Gastroesophageal sphincter (tissue), 4 donors: Measurements from ENCODE around the gene ORC6. TPM values are rescaled to one million over a fixed set of nuclear protein-coding genes. Genes with fewer than 3 reads are reported as not detected.

ENCODE experiments used
- ATAC-seq: fragments of 150-250 bp; one replicate; pipeline ENCODE4 v1.9.1; 2016; ENCODE audit warnings: mild to moderate bottlenecking, moderate library complexity
- H3K27ac ChIP-seq, 4 donors: fragments of 200-600 bp; sonication (generic) in 3 of 4; 1 replicate in 3 of 4; 2 replicates in 1 of 4; pipeline ENCODE4 v1.5.1; 2016 to 2019
- H3K27me3 ChIP-seq: fragments of 200-600 bp; sonication (generic); one replicate; pipeline ENCODE4 v1.5.1; 2019
- H3K36me3 ChIP-seq, 2 donors: fragments of 200-600 bp; sonication (generic); one replicate each; pipeline ENCODE4 v1.5.1; 2019; ENCODE audit warnings: control low read depth in 1 of 2
- H3K4me1 ChIP-seq, 3 donors: fragments of 200-600 bp; sonication (generic); 1 replicate in 2 of 3; 2 replicates in 1 of 3; pipeline ENCODE4 v1.5.1; 2016 to 2019; ENCODE audit warnings: control low read depth in 2 of 3
- H3K4me3 ChIP-seq, 2 donors: fragments of 200-600 bp; sonication (generic); one replicate each; pipeline ENCODE4 v1.5.1; 2019; ENCODE audit warnings: mild to moderate bottlenecking in 1 of 2, moderate library complexity in 1 of 2
- H3K9me3 ChIP-seq, 3 donors: fragments of 200-600 bp; sonication (generic); one replicate each; pipeline ENCODE4 v1.5.1; 2017 to 2019; ENCODE audit warnings: control low read depth in 2 of 3
- EP300 ChIP-seq: sonication (generic); formaldehyde crosslinking; IDR thresholded peaks from one replicate; pipeline ENCODE4 v1.6.1; 2017; ENCODE audit warnings: antibody characterized with exemption, mild to moderate bottlenecking
- POLR2A ChIP-seq, 2 donors: fragments of 450-650 bp; IDR thresholded peaks; one replicate each; pipeline ENCODE4 v1.6.1; 2017; ENCODE audit warnings: antibody characterized with exemption in 2 of 2, mild to moderate bottlenecking in 2 of 2, moderate library complexity in 1 of 2
- POLR2AphosphoS5 ChIP-seq: sonication (generic); formaldehyde crosslinking; IDR thresholded peaks from one replicate; pipeline ENCODE4 v1.6.1; 2017; ENCODE audit warnings: antibody characterized with exemption
- WGBS, 2 donors: methylation state at CpG; one replicate each; pipeline ENCODE4 v1.1.5; 2018; ENCODE audit warnings: low coverage in 1 of 2; 5-methylcytosine and 5-hydroxymethylcytosine counted together
- total RNA-seq, 4 donors: library from RNA; depleted of rRNA; stranded (reverse); fragments of >200 nt; gene quantifications; one replicate each; pipeline ENCODE4 v1.1.0, GENCODE V29; 2016
- TF ChIP-seq, protein P1 (sequence below), 4 experiments: fragments of 200-600 bp in 2 of 4; fragments of 450-650 bp in 2 of 4; sonication (generic) in 1 of 4; IDR thresholded peaks; one replicate each; pipeline ENCODE4 v1.5.1; 2017 to 2019; ENCODE audit warnings: antibody characterized with exemption in 4 of 4, mild to moderate bottlenecking in 2 of 4, moderate library complexity in 2 of 4

ORC6 gene, protein sequence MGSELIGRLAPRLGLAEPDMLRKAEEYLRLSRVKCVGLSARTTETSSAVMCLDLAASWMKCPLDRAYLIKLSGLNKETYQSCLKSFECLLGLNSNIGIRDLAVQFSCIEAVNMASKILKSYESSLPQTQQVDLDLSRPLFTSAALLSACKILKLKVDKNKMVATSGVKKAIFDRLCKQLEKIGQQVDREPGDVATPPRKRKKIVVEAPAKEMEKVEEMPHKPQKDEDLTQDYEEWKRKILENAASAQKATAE
- 1 to 10 TPM in 2 of 4 donors, under 1 TPM in 2; 0.62 to 2.2 (median 1.2) TPM for total RNA-seq

- 0% methylated on average over 1 to 10 of the region's 79 CpGs for WGBS, 2 donors
- peak; percentile 94 for ATAC-seq
These were observed at the start of gene ORC6 for GRCh38 chr16:46689365-46690280. ORC6 (plus strand) TSS chr16:46689659; CDS start chr16:46689706, 47 bp downstream.

DNA sequence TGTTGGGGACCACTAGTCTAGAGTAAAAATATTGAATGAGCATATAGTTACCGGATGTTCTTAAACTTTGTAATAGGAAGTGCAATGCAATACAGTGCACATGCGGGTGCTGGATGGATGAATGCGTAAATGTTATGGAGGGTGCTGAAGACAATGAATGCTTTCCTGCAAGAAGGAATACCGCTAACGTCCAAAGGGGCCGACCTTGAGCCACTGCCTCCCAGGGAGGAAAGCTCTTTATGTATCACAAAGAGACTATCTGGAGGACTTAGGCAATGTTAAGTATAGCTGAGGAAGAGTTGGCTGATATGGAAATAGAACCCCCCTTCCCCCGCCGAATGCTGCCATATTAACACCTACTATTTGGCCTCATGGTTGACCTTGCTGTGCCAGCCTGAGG, 40.8 kb upstream of the ORC6 start:
- TF ChIP-seq EP300 (no peak), POLR2AphosphoS5 (no peak), POLR2A (IDR thresholded peaks at IDR 0.05) (no peak)
- TF ChIP-seq, protein P1, sequence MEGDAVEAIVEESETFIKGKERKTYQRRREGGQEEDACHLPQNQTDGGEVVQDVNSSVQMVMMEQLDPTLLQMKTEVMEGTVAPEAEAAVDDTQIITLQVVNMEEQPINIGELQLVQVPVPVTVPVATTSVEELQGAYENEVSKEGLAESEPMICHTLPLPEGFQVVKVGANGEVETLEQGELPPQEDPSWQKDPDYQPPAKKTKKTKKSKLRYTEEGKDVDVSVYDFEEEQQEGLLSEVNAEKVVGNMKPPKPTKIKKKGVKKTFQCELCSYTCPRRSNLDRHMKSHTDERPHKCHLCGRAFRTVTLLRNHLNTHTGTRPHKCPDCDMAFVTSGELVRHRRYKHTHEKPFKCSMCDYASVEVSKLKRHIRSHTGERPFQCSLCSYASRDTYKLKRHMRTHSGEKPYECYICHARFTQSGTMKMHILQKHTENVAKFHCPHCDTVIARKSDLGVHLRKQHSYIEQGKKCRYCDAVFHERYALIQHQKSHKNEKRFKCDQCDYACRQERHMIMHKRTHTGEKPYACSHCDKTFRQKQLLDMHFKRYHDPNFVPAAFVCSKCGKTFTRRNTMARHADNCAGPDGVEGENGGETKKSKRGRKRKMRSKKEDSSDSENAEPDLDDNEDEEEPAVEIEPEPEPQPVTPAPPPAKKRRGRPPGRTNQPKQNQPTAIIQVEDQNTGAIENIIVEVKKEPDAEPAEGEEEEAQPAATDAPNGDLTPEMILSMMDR (IDR thresholded peaks at IDR 0.05), result no peak
- H3K27ac ChIP-seq, result peak overlapping the region in 1 of 4 donors; percentile 79
- H3K9me3 ChIP-seq, result peaks cover 0 to 6% (median 0%) of the 10 kb centered on the region in 3 donors
- H3K4me3 ChIP-seq, result no peak overlapping the region
- H3K36me3 ChIP-seq, result no peaks in the 10 kb centered on the region
- no peaks in the 10 kb centered on the region for H3K4me1 ChIP-seq
- no peaks in the 10 kb centered on the region for H3K27me3 ChIP-seq
- no peak for ATAC-seq
- WGBS, 2 donors, result 89 to 90% methylated on average over 7 to 8 of the region's 8 CpGs

More at GRCh38 chr16:46689365-46690280, at the start of gene ORC6:
- peak within 1 kb of the TSS; percentile 80 to 82 for H3K4me3 ChIP-seq
- no peaks in the 10 kb centered on the region for H3K9me3 ChIP-seq
- peaks cover 0 to 46% (median 21%) of the 10 kb centered on the region in 3 donors for H3K4me1 ChIP-seq
- no peaks in the 10 kb centered on the region for H3K27me3 ChIP-seq
- no peak for TF ChIP-seq POLR2A (IDR thresholded peaks at IDR 0.05)
- TF ChIP-seq, protein P1 (IDR thresholded peaks at IDR 0.05), result peak in 3 of 4 experiments; percentile 28 to 39 (median 37)
- H3K36me3 ChIP-seq, result no peaks in the 10 kb centered on the region
- peak within 1 kb of the TSS; percentile 56 to 95 (median 90) for H3K27ac ChIP-seq

GRCh38 chr16:46649588-46650253, 39.7 kb upstream of the ORC6 start:
- WGBS, 2 donors, result 45 to 51% methylated on average over 7 of the region's 27 CpGs
- Histone ChIP-seq H3K4me3 (peak overlapping the region; percentile 33 to 43), H3K9me3 (peaks cover 0 to 3% (median 0%) of the 10 kb centered on the region in 3 donors), H3K36me3 (no peaks in the 10 kb centered on the region), H3K27ac (peak overlapping the region; percentile 12 to 79 (median 74)), H3K4me1 (no peaks in the 10 kb centered on the region), H3K27me3 (no peaks in the 10 kb centered on the region)
- TF ChIP-seq POLR2A (IDR thresholded peaks at IDR 0.05), result no peak
- TF ChIP-seq, protein P1 (IDR thresholded peaks at IDR 0.05), result no peak
- TF ChIP-seq EP300, result no peak
- peak; percentile 94 for ATAC-seq

DNA sequence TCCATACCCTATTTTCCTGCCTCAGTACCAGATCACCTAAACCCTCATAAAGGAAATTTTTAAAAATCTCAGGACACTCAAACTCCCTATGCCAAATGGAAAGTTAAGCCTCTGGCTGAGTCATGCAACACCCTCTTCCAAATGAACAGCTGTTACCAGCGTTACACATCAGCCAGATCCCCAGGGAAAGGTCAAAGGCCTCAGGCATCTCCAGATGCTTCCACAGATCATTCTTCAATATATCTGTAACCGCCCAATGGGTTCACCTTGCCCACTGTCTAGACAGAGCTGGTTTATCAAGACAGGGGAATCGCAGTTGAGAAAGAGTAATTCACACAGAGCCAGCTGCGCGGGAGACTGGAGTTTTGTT, 39.2 kb upstream of the ORC6 start:
- no peaks in the 10 kb centered on the region for H3K9me3 ChIP-seq
- 66 to 71% methylated on average over 2 to 5 of the region's 5 CpGs for WGBS, 2 donors
- no peaks in the 10 kb centered on the region for H3K4me1 ChIP-seq
- H3K27ac ChIP-seq, result peak overlapping the region; percentile 12 to 79 (median 74)
- peak overlapping the region; percentile 33 to 43 for H3K4me3 ChIP-seq
- TF ChIP-seq POLR2AphosphoS5 (peak; percentile 53), EP300 (no peak)
- peak; percentile 87 for ATAC-seq
- H3K27me3 ChIP-seq, result no peaks in the 10 kb centered on the region
- H3K36me3 ChIP-seq, result no peaks in the 10 kb centered on the region

- H3K27ac ChIP-seq, result no peak overlapping the region
- H3K9me3 ChIP-seq, result no peaks in the 10 kb centered on the region
- TF ChIP-seq POLR2AphosphoS5 (no peak), POLR2A (IDR thresholded peaks at IDR 0.05) (no peak), EP300 (no peak)
- TF ChIP-seq, protein P1 (IDR thresholded peaks at IDR 0.05), result no peak
- H3K36me3 ChIP-seq, result no peaks in the 10 kb centered on the region
- ATAC-seq, result no peak
- no peak overlapping the region for H3K4me3 ChIP-seq
- no peaks in the 10 kb centered on the region for H3K4me1 ChIP-seq
- H3K27me3 ChIP-seq, result no peaks in the 10 kb centered on the region
- WGBS, 2 donors, result 90 to 91% methylated on average over 3 of the region's 3 CpGs
These were observed 38.2 kb upstream of the ORC6 start for GRCh38 chr16:46651305-46651704.
